ENCODE measurements around the gene CALHM1.

- TF ChIP-seq, protein P1, sequence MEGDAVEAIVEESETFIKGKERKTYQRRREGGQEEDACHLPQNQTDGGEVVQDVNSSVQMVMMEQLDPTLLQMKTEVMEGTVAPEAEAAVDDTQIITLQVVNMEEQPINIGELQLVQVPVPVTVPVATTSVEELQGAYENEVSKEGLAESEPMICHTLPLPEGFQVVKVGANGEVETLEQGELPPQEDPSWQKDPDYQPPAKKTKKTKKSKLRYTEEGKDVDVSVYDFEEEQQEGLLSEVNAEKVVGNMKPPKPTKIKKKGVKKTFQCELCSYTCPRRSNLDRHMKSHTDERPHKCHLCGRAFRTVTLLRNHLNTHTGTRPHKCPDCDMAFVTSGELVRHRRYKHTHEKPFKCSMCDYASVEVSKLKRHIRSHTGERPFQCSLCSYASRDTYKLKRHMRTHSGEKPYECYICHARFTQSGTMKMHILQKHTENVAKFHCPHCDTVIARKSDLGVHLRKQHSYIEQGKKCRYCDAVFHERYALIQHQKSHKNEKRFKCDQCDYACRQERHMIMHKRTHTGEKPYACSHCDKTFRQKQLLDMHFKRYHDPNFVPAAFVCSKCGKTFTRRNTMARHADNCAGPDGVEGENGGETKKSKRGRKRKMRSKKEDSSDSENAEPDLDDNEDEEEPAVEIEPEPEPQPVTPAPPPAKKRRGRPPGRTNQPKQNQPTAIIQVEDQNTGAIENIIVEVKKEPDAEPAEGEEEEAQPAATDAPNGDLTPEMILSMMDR (IDR thresholded peaks at IDR 0.05) = no peak
- no peak for TF ChIP-seq POLR2A (IDR thresholded peaks at IDR 0.05)
Observed at GRCh38 chr10:103458720-103459119, at the start of gene CALHM1.

Data from body of pancreas (tissue), 4 donors.